ENCODE data around the gene INAFM1.

INAFM1 gene

DNA sequence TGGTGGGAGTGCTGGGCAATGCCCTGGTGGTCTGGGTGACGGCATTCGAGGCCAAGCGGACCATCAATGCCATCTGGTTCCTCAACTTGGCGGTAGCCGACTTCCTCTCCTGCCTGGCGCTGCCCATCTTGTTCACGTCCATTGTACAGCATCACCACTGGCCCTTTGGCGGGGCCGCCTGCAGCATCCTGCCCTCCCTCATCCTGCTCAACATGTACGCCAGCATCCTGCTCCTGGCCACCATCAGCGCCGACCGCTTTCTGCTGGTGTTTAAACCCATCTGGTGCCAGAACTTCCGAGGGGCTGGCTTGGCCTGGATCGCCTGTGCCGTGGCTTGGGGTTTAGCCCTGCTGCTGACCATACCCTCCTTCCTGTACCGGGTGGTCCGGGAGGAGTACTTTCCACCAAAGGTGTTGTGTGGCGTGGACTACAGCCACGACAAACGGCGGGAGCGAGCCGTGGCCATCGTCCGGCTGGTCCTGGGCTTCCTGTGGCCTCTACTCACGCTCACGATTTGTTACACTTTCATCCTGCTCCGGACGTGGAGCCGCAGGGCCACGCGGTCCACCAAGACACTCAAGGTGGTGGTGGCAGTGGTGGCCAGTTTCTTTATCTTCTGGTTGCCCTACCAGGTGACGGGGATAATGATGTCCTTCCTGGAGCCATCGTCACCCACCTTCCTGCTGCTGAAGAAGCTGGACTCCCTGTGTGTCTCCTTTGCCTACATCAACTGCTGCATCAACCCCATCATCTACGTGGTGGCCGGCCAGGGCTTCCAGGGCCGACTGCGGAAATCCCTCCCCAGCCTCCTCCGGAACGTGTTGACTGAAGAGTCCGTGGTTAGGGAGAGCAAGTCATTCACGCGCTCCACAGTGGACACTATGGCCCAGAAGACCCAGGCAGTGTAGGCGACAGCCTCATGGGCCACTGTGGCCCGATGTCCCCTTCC is 45.5 kb downstream of the INAFM1 start:
- DNase-seq (no peak), ATAC-seq (replicated peaks) (no peak)
- peaks cover 6 to 10% of the 10 kb centered on the region in 2 donors for H3K4me1 Mint-ChIP-seq
- peaks cover 0 to 3% of the 10 kb centered on the region in 2 donors for H3K9me3 Mint-ChIP-seq
- H3K27me3 Mint-ChIP-seq: peaks cover 38 to 42% of the 10 kb centered on the region in 2 donors
- H3K4me3 Mint-ChIP-seq: no peak overlapping the region
- H3K27ac Mint-ChIP-seq: no peak overlapping the region
- H3K36me3 Mint-ChIP-seq: no peaks in the 10 kb centered on the region

DNA sequence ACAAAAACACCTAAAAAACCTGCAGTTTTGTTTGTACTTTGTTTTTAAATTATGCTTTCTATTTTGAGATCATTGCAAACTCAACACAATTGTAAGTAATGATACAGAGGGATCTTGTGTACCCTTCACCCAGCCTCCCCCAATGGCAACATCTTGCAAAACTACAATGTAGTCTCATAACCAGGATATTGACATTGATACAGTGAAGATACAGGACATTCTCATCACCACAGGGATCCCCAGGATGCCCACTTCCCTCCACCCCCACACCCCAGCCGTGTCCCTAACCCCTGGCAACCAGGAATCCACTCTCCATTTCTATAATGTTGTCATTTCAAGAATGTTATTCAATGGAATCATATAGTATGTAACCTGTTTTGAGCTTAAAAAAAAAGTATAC is 46.9 kb downstream of the INAFM1 start:
- Mint-ChIP-seq H3K4me3 (no peak overlapping the region), H3K9me3 (peaks cover 0 to 3% of the 10 kb centered on the region in 2 donors), H3K36me3 (no peaks in the 10 kb centered on the region), H3K27ac (no peak overlapping the region), H3K4me1 (peaks cover 6% of the 10 kb centered on the region in 2 donors), H3K27me3 (peaks cover 26 to 35% of the 10 kb centered on the region in 2 donors)
- ATAC-seq (replicated peaks): no peak
- no peak for DNase-seq

DNA sequence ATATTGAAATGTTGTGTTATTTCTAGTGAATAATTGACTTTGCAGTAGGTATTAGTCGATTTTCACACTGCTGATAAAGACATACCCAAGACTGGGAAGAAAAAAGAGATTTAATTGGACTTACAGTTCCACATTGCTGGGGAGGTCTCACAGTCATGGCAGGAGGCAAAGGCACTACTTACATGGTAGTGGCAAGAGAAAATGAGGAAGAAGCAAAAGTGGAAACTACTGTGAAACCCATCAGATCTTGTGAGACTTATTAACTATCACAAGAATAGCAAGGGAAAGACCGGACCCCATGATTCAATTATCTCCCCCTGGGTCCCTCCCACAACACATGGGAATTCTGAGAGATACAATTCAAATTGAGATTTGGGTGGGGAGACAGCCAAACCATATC is 47.4 kb downstream of the INAFM1 start:
- H3K36me3 Mint-ChIP-seq: no peaks in the 10 kb centered on the region
- DNase-seq (no peak), ATAC-seq (replicated peaks) (peak; percentile 51 to 52)
- H3K4me3 Mint-ChIP-seq: no peak overlapping the region
- peaks cover 0 to 3% of the 10 kb centered on the region in 2 donors for H3K9me3 Mint-ChIP-seq
- peaks cover 26 to 37% of the 10 kb centered on the region in 2 donors for H3K27me3 Mint-ChIP-seq
- no peak overlapping the region for H3K27ac Mint-ChIP-seq
- H3K4me1 Mint-ChIP-seq: peaks cover 6% of the 10 kb centered on the region in 2 donors

DNA sequence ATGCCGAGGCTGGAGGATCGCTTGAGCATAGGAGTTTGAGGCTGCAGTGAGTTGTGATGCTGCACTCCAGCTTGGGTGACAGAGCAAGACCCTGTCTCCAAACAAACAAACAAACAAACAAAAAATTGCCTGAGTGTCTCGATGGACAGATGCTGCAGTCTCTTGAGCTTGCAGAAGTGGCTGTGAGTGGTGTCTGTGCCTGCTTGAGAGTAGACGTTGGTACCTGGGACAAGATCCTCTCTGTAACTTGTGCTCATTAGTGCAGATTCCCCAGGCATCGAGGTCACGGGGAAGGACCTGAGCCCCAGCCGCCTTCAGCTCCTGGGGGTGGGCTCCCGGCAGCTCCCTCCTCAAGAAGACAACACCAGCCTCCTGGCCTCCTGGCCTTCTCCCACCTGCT is 48.7 kb downstream of the INAFM1 start:
- Mint-ChIP-seq H3K9me3 (peaks cover 0 to 3% of the 10 kb centered on the region in 2 donors), H3K27ac (no peak overlapping the region), H3K36me3 (no peaks in the 10 kb centered on the region), H3K4me1 (peaks cover 6% of the 10 kb centered on the region in 2 donors), H3K4me3 (no peak overlapping the region), H3K27me3 (peaks cover 30 to 43% of the 10 kb centered on the region in 2 donors)
- no peak for DNase-seq
- no peak for ATAC-seq (replicated peaks)

DNA sequence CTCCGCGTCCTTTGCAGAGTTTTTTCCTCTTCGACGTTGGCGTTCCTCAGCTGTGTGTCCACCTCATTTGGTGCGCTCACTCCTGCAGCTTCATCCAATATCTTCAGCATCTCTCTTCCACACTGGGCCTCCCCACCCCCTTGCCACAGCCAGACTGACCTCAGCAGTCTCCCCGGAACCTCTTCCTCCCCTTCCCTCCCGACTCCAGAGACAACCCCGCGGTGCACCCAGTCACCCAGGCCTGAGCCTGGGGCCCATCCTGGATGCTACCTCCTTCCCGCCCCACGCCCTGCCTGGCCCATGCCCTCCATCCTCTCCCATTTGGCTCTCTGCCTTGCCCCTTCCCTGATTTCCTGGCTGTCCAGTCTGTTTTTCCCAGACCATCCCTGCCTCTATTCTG is 49.2 kb downstream of the INAFM1 start:
- no peak overlapping the region for H3K27ac Mint-ChIP-seq
- peaks cover 6% of the 10 kb centered on the region in 2 donors for H3K4me1 Mint-ChIP-seq
- peaks cover 30 to 46% of the 10 kb centered on the region in 2 donors for H3K27me3 Mint-ChIP-seq
- H3K9me3 Mint-ChIP-seq: peaks cover 0 to 3% of the 10 kb centered on the region in 2 donors
- DNase-seq (no peak), ATAC-seq (replicated peaks) (no peak)
- H3K36me3 Mint-ChIP-seq: no peaks in the 10 kb centered on the region
- H3K4me3 Mint-ChIP-seq: no peak overlapping the region

DNA sequence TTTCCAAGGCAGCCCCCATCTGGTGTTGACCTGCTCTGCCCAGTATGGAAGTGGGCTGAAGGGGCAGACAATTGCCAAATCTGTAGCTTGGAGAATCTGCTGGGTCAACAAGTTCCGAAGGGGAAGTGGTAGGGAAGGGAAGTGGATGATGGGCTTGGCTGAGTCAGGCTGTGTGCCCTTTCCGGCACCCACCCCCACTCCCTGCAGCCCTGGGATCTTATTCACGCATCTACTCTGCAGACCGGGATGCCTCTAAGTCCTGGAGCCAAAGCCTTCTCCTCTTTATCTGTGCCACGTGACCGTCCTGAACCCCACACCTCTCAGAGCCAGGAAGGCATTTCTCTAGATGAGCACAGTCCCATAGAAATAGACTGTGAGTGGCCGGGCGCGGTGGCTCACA is 49.8 kb downstream of the INAFM1 start:
- Mint-ChIP-seq H3K36me3 (no peaks in the 10 kb centered on the region), H3K4me1 (peaks cover 6% of the 10 kb centered on the region in 2 donors), H3K27ac (no peak overlapping the region), H3K9me3 (peaks cover 0 to 3% of the 10 kb centered on the region in 2 donors), H3K27me3 (peaks cover 30 to 44% of the 10 kb centered on the region in 2 donors), H3K4me3 (no peak overlapping the region)
- ATAC-seq (replicated peaks) (no peak), DNase-seq (no peak)
